Stimulated activated CD8-positive, alpha-beta memory T cell treated with anti-CD3 and anti-CD28 coated beads, Interleukin-4, amount 100 ng/mL, for 24 hours (primary cell): Measurements from ENCODE around the gene NME3.

Experiments used
- DNase-seq: peaks from one replicate; pipeline ENCODE4 v3.0.0-alpha.2; 2020; ENCODE audit warnings: low read depth

Gene NME3

GRCh38 chr16:1724491-1724890 lies 46.9 kb downstream of the NME3 start:
- no peak for DNase-seq

- no peak for DNase-seq
Observed at GRCh38 chr16:1723450-1724147, 47.7 kb downstream of the NME3 start.

- no peak for DNase-seq
Observed at GRCh38 chr16:1721372-1721771, 50.0 kb downstream of the NME3 start.
